Ishikawa (cell line): ENCODE results near the gene LTBP3.

ENCODE experiments used
- REST ChIP-seq: IDR thresholded peaks from 2 replicates; pipeline ENCODE4 v1.6.1; 2012; ENCODE audit warnings: low read depth, mild to moderate bottlenecking
- YY1 ChIP-seq: IDR thresholded peaks from 2 replicates; pipeline ENCODE4 v1.6.1; 2012; ENCODE audit warnings: low read depth

GRCh38 chr11:65592858-65593517, 34.8 kb upstream of the LTBP3 start:
- no peak for TF ChIP-seq YY1
- no peak for TF ChIP-seq REST
